ENCODE measurements around the gene IGFBPL1.

- TF ChIP-seq POLR2A (IDR thresholded peaks at IDR 0.05), result no peak
- TF ChIP-seq CTCF (IDR thresholded peaks at IDR 0.05), result no peak
These were observed 17.3 kb upstream of the IGFBPL1 start for GRCh38 chr9:38441347-38442085.

Data from vagina (tissue), 2 donors.